Measurements from ENCODE around the gene ARRDC4. TPM values are rescaled to one million over a fixed set of nuclear protein-coding genes. Genes with fewer than 3 reads are reported as not detected.

The ARRDC4 gene
- total RNA-seq, 2 experiments from 2014 or later: 0.52 to 0.56 TPM

- Mint-ChIP-seq H3K27ac (no peak overlapping the region), H3K36me3 (ENCODE audit: low read depth) (no peaks in the 10 kb centered on the region), H3K4me1 (peaks cover 14% of the 10 kb centered on the region), H3K4me3 (no peak overlapping the region), H3K27me3 (no peaks in the 10 kb centered on the region), H3K9me3 (peaks cover 2% of the 10 kb centered on the region)
- no peak for DNase-seq
- CTCF ChIA-PET: no interaction called here
- POLR2A ChIA-PET: no interaction called here
Observed at GRCh38 chr15:97994236-97994635, 33.7 kb downstream of the ARRDC4 start.

GRCh38 chr15:97995192-97995591, 34.7 kb downstream of the ARRDC4 start:
- no peak overlapping the region for H3K27ac Mint-ChIP-seq
- peaks cover 2% of the 10 kb centered on the region for H3K9me3 Mint-ChIP-seq
- no peaks in the 10 kb centered on the region for H3K36me3 Mint-ChIP-seq (ENCODE audit: low read depth)
- no peak for DNase-seq
- no peaks in the 10 kb centered on the region for H3K27me3 Mint-ChIP-seq
- H3K4me3 Mint-ChIP-seq: no peak overlapping the region
- H3K4me1 Mint-ChIP-seq: peaks cover 14% of the 10 kb centered on the region
- ChIA-PET POLR2A (no interaction called here), CTCF (no interaction called here)

- CTCF ChIA-PET: interaction anchor here (0.8 kb wide), 1 partner anchor 12 kb away, joined by 4 read pairs; no protein-coding TSS in a partner anchor
- Mint-ChIP-seq H3K27me3 (no peaks in the 10 kb centered on the region), H3K4me3 (peak overlapping the region; percentile 1), H3K27ac (no peak overlapping the region), H3K4me1 (peaks cover 14% of the 10 kb centered on the region), H3K9me3 (peaks cover 2% of the 10 kb centered on the region), H3K36me3 (ENCODE audit: low read depth) (no peaks in the 10 kb centered on the region)
- POLR2A ChIA-PET: no interaction called here
- DNase-seq: no peak
Observed at GRCh38 chr15:97995881-97996603, 35.5 kb downstream of the ARRDC4 start.

- Mint-ChIP-seq H3K27ac (no peak overlapping the region), H3K9me3 (no peaks in the 10 kb centered on the region), H3K4me1 (peaks cover 14% of the 10 kb centered on the region), H3K27me3 (no peaks in the 10 kb centered on the region), H3K36me3 (ENCODE audit: low read depth) (no peaks in the 10 kb centered on the region), H3K4me3 (no peak overlapping the region)
- no peak for DNase-seq
- ChIA-PET CTCF (no interaction called here), POLR2A (no interaction called here)
Observed at GRCh38 chr15:97998307-97999071, 38.0 kb downstream of the ARRDC4 start.

GRCh38 chr15:98000249-98001203, 40.0 kb downstream of the ARRDC4 start:
- no peaks in the 10 kb centered on the region for H3K36me3 Mint-ChIP-seq (ENCODE audit: low read depth)
- no peaks in the 10 kb centered on the region for H3K27me3 Mint-ChIP-seq
- no peak for DNase-seq
- no peak overlapping the region for H3K27ac Mint-ChIP-seq
- ChIA-PET POLR2A (no interaction called here), CTCF (no interaction called here)
- peaks cover 9% of the 10 kb centered on the region for H3K4me1 Mint-ChIP-seq
- no peaks in the 10 kb centered on the region for H3K9me3 Mint-ChIP-seq
- H3K4me3 Mint-ChIP-seq: no peak overlapping the region

- H3K4me1 Mint-ChIP-seq: no peaks in the 10 kb centered on the region
- DNase-seq: no peak
- no peak overlapping the region for H3K27ac Mint-ChIP-seq
- no peaks in the 10 kb centered on the region for H3K27me3 Mint-ChIP-seq
- ChIA-PET POLR2A (no interaction called here), CTCF (no interaction called here)
- no peak overlapping the region for H3K4me3 Mint-ChIP-seq
- H3K9me3 Mint-ChIP-seq: no peaks in the 10 kb centered on the region
- no peaks in the 10 kb centered on the region for H3K36me3 Mint-ChIP-seq (ENCODE audit: low read depth)
Observed at GRCh38 chr15:98001663-98002194, 41.2 kb downstream of the ARRDC4 start.

- ChIA-PET POLR2A (no interaction called here), CTCF (no interaction called here)
- Mint-ChIP-seq H3K27ac (no peak overlapping the region), H3K4me1 (no peaks in the 10 kb centered on the region), H3K36me3 (ENCODE audit: low read depth) (no peaks in the 10 kb centered on the region), H3K27me3 (no peaks in the 10 kb centered on the region), H3K4me3 (no peak overlapping the region), H3K9me3 (no peaks in the 10 kb centered on the region)
- no peak for DNase-seq
Observed at GRCh38 chr15:98002419-98002818, 41.9 kb downstream of the ARRDC4 start.

GRCh38 chr15:98002866-98003265, 42.4 kb downstream of the ARRDC4 start:
- ChIA-PET CTCF (no interaction called here), POLR2A (no interaction called here)
- no peak for DNase-seq
- Mint-ChIP-seq H3K4me1 (no peaks in the 10 kb centered on the region), H3K4me3 (no peak overlapping the region), H3K27ac (no peak overlapping the region), H3K36me3 (ENCODE audit: low read depth) (no peaks in the 10 kb centered on the region), H3K27me3 (no peaks in the 10 kb centered on the region), H3K9me3 (no peaks in the 10 kb centered on the region)

- Mint-ChIP-seq H3K4me3 (no peak overlapping the region), H3K27ac (no peak overlapping the region), H3K36me3 (ENCODE audit: low read depth) (no peaks in the 10 kb centered on the region), H3K9me3 (no peaks in the 10 kb centered on the region), H3K27me3 (no peaks in the 10 kb centered on the region), H3K4me1 (no peaks in the 10 kb centered on the region)
- CTCF ChIA-PET: no interaction called here
- POLR2A ChIA-PET: no interaction called here
- no peak for DNase-seq
Observed at GRCh38 chr15:98003518-98003917, 43.0 kb downstream of the ARRDC4 start.

GRCh38 chr15:98003996-98004395, 43.5 kb downstream of the ARRDC4 start:
- DNase-seq: no peak
- Mint-ChIP-seq H3K4me3 (no peak overlapping the region), H3K9me3 (no peaks in the 10 kb centered on the region), H3K4me1 (no peaks in the 10 kb centered on the region), H3K27ac (no peak overlapping the region), H3K27me3 (no peaks in the 10 kb centered on the region), H3K36me3 (ENCODE audit: low read depth) (no peaks in the 10 kb centered on the region)
- ChIA-PET CTCF (no interaction called here), POLR2A (no interaction called here)

GRCh38 chr15:98005659-98006058, 45.2 kb downstream of the ARRDC4 start:
- CTCF ChIA-PET: no interaction called here
- POLR2A ChIA-PET: no interaction called here
- H3K27ac Mint-ChIP-seq: no peak overlapping the region
- H3K36me3 Mint-ChIP-seq (ENCODE audit: low read depth): no peaks in the 10 kb centered on the region
- no peak overlapping the region for H3K4me3 Mint-ChIP-seq
- no peak for DNase-seq
- no peaks in the 10 kb centered on the region for H3K4me1 Mint-ChIP-seq
- H3K9me3 Mint-ChIP-seq: no peaks in the 10 kb centered on the region
- H3K27me3 Mint-ChIP-seq: peaks cover 4% of the 10 kb centered on the region

- H3K27me3 Mint-ChIP-seq: peaks cover 8% of the 10 kb centered on the region
- H3K4me3 Mint-ChIP-seq: no peak overlapping the region
- H3K27ac Mint-ChIP-seq: no peak overlapping the region
- H3K9me3 Mint-ChIP-seq: no peaks in the 10 kb centered on the region
- no peaks in the 10 kb centered on the region for H3K4me1 Mint-ChIP-seq
- no peaks in the 10 kb centered on the region for H3K36me3 Mint-ChIP-seq (ENCODE audit: low read depth)
- DNase-seq: no peak
- POLR2A ChIA-PET: no interaction called here
- CTCF ChIA-PET: no interaction called here
Observed at GRCh38 chr15:98009169-98009568, 48.7 kb downstream of the ARRDC4 start.

- Mint-ChIP-seq H3K4me1 (no peaks in the 10 kb centered on the region), H3K9me3 (no peaks in the 10 kb centered on the region), H3K27ac (no peak overlapping the region), H3K27me3 (peaks cover 8% of the 10 kb centered on the region), H3K4me3 (no peak overlapping the region), H3K36me3 (ENCODE audit: low read depth) (no peaks in the 10 kb centered on the region)
- CTCF ChIA-PET: no interaction called here
- no peak for DNase-seq
- POLR2A ChIA-PET: no interaction called here
Observed at GRCh38 chr15:98009971-98010370, 49.5 kb downstream of the ARRDC4 start.

Measured in activated CD4-positive, alpha-beta T cell treated with anti-CD3 and anti-CD28 coated beads, Interleukin-2, amount 10 ng/mL, durations not matched to agents 7 days and 5 days (primary cell).